HPDE6-E6E7 (cell line): ENCODE results near the gene IL34.
"Not testable (repeated sequence)": the region's sequence is repeated elsewhere in the genome, so short reads cannot be mapped to it uniquely, and the experiment has no call there.

Experiments
- DNase-seq: peaks from one replicate; pipeline ENCODE4 v3.0.0; 2011; ENCODE audit warnings: missing footprints; ENCODE audit errors: extremely low spot score

Gene IL34

GRCh38 chr16:70646260-70647241 is at the start of gene IL34:
Gene IL34, plus strand, starts transcription at chr16:70646559. Its CDS starts 389 bp downstream, at chr16:70646948.
- DNase-seq = no peak

DNA sequence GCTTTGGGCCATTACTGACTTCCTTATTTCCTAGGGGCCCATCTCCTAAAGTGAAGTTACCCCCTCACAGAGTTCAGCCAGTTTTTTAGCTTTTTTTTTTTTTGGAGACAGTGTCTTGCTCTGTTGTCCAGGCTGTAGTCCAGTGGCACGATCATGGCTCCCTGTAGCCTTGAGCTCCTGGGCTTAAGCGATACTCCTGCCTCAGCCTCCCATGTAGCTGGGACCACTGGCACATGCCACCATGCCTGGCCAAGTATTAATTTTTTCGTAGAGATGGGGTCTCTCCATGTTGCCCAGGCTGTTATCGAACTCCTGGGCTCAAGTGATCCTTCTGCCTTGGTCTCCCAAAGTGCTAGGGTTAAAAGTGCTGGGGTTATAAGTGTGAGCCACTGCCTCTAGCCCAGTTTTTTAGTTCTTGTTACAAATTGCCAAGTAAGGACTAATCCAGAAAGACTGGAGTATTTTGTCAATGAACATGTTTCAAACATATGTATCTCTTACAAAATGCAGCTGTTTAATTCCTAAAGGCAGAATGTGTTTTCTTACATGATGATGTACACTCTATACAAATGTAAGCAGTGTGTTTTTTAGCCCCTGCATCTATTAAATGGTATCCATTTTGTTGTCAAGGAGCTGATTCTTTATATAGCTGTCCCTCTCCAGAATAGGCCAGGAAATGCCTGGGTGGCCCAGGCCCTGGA is 49.1 kb upstream of the IL34 start:
- no peak for DNase-seq

GRCh38 chr16:70598937-70599503 is 47.3 kb upstream of the IL34 start:
- no peak for DNase-seq

DNA sequence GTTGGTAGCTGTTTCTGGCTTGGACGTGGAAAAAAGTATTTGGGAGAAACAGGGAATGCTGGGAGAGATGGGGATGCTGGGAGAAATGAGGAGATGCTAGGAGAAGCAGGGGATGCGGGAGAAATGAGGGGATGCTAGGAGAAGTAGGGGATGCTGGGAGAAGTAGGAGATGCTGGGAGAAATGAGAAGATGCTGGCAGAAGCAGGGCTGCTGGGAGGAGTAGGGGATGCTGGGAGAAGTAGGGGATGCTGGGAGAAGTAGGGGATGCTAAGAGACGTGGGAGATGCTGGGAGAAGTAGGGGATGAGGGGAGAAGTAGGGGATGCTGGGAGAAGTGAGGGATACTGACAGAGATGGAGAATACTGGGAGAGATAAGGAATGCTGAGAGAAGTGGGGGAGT is 45.6 kb upstream of the IL34 start:
- no peak for DNase-seq

DNA sequence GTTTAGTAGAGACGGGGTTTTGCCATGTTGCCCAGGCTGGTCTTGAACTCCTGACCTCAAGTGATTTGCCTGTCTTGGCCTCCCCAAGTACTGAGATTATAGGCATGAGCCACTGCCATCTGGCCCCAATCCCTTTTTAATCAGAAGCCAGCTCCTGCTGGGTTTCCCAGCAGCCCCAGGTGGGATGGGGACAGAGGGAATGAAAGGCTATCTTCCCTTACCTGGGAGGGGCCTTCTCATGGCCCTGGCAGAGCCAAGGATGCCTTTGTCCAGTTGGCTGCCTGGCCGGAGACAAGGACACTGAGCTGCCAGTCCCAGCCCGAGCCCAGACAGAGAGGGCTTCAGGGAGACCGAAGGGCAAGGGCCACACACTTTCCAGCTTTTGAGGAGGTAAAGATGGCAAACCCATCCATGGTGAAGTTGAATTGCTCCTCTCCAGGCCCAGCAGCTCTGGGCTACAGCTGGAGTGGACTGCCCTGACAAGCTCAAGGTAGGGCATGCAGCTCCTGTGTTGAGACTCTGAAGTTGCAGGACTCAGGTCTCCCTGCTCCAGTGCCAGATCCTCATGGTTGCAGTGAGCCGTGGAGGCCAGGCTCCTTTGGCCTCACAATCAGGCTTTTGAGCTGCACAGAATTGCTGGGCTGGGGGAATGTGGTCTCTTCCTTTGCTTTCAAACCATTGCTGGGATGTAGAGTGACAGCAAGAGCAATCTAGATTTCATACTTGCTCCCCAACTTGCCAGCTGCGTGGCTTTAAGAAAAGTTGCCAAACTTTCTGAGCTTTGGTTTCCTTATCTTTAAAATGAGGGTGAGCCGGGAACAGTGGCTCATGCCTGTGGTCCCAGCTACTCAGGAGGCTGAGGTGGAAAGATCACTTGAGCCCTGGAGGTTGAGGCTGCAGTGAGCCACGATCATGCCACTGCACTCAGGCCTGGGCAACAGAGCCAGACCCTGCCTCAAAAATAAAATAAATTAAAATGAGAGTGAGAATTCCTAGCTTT is 44.5 kb upstream of the IL34 start:
- DNase-seq = no peak

- no peak for DNase-seq
Measured at GRCh38 chr16:70602831-70603230, 43.5 kb upstream of the IL34 start.

DNA sequence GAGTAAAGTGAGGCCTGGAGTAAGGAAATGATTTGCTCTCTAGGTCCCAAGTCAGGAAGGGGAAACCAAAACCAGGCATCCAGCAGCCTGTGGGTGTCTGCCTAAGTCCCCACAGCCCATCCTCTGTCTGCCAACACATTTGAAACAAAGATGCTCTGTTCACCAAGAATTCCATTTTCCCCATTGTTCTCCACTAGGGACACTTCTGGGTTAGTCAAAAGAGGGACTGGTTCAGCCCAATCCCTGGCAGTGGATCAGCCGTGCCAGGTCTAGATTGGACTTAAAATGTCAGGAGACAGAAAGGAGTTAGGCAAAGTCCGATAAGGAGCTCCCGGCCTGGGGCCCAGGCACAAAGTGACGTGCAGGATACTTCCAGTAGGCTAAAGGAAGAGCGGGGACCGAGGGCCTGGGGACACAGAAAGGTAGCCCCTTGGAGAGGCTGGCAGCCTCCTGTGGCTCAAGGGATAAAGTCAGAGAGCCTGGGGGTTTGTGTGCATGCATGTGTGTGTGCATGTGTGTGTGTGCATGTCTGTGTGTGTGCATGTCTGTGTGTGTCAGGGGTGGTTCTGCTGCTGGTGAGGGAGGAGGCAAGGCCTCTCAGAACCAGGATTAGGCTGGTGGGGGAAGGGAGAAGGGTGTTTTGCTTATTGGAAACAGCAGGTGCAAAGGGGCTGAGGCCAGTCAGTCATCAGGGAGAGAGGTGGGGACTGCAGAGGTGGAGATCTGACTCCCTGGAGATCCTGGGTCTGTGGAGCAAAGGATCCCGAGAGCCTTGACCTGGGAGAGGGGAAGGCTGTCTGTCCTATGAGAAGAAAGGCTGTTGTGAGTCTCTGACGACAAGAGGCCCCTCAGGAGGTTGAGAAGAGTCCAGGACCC is 41.7 kb upstream of the IL34 start:
- DNase-seq = no peak

- no peak for DNase-seq
Measured at GRCh38 chr16:70605283-70605657, 41.1 kb upstream of the IL34 start.

GRCh38 chr16:70608521-70608920 is 37.8 kb upstream of the IL34 start:
- peak; percentile 96 for DNase-seq

- no peak for DNase-seq
Measured at GRCh38 chr16:70610273-70611223, 35.8 kb upstream of the IL34 start.

- DNase-seq = no peak
Measured at GRCh38 chr16:70611224-70611598, 35.1 kb upstream of the IL34 start.

DNA sequence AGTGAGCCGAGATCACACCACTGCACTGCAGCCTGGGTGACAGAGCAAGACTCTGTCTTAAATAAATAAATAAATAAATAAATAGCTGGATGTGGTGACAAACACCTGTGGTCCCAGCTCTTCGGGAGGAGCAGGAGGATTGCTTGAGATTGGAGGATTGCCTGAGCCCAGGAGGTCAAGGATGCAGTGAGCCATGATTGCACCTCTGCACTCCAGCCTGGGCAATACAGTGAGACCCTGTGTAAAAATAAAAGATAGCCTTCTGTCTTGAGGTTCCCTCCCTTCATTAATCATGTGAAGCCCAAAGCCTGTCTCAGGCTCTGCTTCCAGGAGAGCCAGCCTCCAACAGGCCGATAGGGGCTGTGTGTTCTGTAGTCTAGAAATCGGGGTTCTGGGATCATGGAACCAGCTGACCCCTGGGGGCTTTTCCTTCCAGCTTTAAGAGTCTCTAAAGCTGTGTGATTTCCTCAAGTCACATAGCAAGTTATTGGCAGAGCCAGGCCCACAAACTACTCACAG is 34.5 kb upstream of the IL34 start:
- DNase-seq = no peak

DNA sequence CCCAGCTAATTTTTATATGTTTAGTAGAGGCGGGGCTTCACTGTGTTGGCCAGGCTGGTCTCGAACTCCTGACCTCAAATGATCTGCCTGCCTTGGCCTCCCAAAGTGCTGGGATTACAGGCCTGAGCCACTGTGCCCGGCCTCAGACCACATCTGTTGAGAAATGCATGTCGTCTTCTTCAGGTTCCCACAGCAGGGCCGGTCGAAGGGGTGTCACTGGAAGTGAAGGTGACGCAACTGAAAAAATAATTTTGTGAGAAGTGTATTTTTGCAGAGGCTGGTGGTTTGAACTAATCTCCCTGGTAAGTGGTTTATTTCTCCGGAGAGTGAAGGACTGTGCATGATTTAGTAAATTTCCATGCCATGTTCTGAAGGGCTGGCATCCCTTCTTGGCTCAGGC is 33.4 kb upstream of the IL34 start:
- no peak for DNase-seq

DNA sequence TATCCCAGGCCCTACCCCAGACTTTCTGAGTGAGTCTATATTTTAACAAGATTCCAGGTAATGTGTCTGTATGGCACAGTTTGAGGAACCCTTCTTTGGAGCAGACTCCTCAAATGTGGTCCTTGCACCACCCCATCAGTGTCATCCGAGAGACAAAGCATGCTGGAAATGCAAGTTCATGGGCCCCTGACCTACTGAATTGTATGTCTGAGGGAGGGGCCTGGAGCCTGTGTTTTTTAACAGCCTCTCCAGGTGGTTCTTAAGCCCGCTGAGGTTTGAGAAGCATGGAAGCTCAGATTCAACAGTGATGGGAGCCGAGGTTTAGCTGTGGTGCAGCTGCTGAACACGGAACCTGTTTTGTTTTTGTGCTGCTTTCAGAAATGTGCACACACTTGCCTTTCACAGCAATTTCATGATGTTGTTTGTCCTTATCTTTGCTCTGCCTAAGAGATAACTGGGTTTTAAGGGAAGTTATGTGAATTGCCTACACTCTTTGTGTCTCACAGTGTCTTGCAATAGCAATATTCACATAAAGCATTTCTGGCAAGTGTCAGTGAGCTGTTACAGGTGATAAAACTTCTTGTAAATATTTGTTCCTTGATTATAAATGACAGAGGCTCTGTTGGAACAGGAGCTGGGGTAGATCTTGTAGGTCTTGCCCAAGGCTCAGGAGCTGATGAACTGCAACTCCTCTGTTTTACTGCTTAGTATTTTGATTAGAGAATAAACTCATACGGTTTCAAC is 32.0 kb upstream of the IL34 start:
- DNase-seq = no peak

GRCh38 chr16:70615945-70616344 is 30.4 kb upstream of the IL34 start:
- no peak for DNase-seq

GRCh38 chr16:70621864-70622263 is 24.5 kb upstream of the IL34 start:
- DNase-seq = not testable (repeated sequence)

- DNase-seq = no peak
Measured at GRCh38 chr16:70627696-70628095, 18.7 kb upstream of the IL34 start.
